Duodenal mucosa (tissue), 2 donors: ENCODE results near the gene HLA-A.
"Not testable (repeated sequence)": the region's sequence is repeated elsewhere in the genome, so short reads cannot be mapped to it uniquely, and the experiment has no call there.

Source experiments
- H3K27ac ChIP-seq: one replicate; pipeline ENCODE4 v1.7.0; 2013; ENCODE audit warnings: low read depth, low read length
- H3K27me3 ChIP-seq, 2 donors: one replicate each; pipeline ENCODE4 v1.7.0; 2013; ENCODE audit warnings: low read length in 2 of 2, control low read depth in 1 of 2; ENCODE audit not compliant: insufficient read depth in 2 of 2, control insufficient read depth in 1 of 2
- H3K36me3 ChIP-seq, 2 donors: one replicate each; pipeline ENCODE4 v1.7.0; 2013; ENCODE audit warnings: low read length in 2 of 2, control low read depth in 1 of 2; ENCODE audit not compliant: insufficient read depth in 2 of 2, control insufficient read depth in 1 of 2
- H3K4me1 ChIP-seq, 2 donors: one replicate each; pipeline ENCODE4 v1.7.0; 2013; ENCODE audit warnings: low read length in 2 of 2, control low read depth in 1 of 2; ENCODE audit not compliant: insufficient read depth in 2 of 2, control insufficient read depth in 1 of 2
- H3K4me3 ChIP-seq, 2 donors: one replicate each; pipeline ENCODE4 v1.7.0; 2013; ENCODE audit warnings: low read length in 2 of 2, low read depth in 1 of 2
- H3K9ac ChIP-seq, 2 donors: one replicate each; pipeline ENCODE4 v1.7.0; 2013; ENCODE audit warnings: low read length in 2 of 2, low read depth in 1 of 2
- H3K9me3 ChIP-seq, 2 donors: one replicate each; pipeline ENCODE4 v1.7.0; 2013; ENCODE audit warnings: low read length in 2 of 2, control low read depth in 1 of 2; ENCODE audit not compliant: control insufficient read depth in 1 of 2

HLA-A gene

DNA sequence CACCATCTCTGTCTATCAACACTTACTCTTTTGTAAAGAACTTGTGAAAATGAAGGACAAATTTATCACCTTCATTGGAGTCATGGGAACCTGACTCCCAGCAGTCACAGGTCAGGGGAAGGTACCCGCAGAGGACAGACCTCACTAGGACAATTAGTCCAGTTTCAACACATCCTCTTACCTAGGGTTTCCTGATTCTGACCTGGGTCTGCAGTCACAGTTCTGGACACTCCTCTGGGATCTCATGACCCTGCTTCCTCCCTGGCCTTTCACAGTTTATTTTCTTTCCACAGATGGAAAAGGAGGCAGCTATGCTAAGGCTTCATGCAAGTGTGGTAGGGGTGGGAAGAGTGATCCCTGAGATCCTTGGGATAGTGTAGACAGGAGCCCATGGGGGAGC, 15.7 kb downstream of the HLA-A start:
- no peaks in the 10 kb centered on the region for H3K9me3 ChIP-seq
- H3K4me3 ChIP-seq, result no peak overlapping the region
- no peaks in the 10 kb centered on the region for H3K27me3 ChIP-seq

DNA sequence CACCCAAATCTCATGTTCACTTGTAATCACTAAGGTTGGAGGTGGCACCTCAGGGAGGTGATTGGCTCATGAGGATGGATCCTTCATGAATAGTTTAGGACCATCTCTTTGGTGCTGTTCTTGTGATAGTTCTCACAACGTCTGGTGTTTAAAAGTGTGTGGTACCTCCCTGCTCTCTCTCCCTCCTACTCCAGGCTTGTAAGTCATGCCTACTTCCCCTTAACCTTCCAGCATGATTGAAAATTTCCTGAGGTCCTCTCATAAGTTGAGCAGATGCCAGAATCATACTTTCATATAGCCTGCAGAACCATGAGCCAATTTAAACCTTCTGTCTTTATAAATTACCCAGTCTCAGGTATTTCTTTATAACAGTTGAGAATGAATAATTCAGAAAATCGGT, 16.6 kb downstream of the HLA-A start:
- Histone ChIP-seq H3K27ac (no peak overlapping the region), H3K4me1 (no peaks in the 10 kb centered on the region), H3K27me3 (no peaks in the 10 kb centered on the region), H3K4me3 (no peak overlapping the region), H3K9ac (no peak overlapping the region), H3K36me3 (no peaks in the 10 kb centered on the region), H3K9me3 (no peaks in the 10 kb centered on the region)

More for the DNA sequence above, 15.7 kb downstream of the HLA-A start:
- H3K4me1 ChIP-seq, result no peaks in the 10 kb centered on the region
- no peaks in the 10 kb centered on the region for H3K36me3 ChIP-seq
- no peak overlapping the region for H3K9ac ChIP-seq
- no peak overlapping the region for H3K27ac ChIP-seq

DNA sequence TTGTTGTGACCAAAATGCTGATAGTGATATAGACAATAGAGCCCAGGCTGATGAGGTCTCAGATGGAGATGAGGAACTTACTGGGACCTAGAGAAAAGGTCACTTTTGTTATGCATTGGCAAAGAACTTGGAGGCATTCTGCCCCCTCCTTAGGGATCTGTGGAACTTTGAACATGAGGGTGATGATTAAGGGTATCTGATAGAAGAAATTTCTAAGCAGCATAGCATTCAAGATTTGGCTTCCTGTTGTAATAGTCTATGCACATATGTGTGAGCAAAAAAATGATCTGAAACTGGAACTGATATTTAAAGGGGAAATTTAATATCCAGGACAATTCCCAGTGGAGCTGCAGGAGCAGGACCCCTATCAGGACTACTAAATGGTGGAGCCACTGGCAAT, 17.1 kb downstream of the HLA-A start:
- Histone ChIP-seq H3K9ac (no peak overlapping the region), H3K27me3 (no peaks in the 10 kb centered on the region), H3K4me3 (no peak overlapping the region), H3K36me3 (no peaks in the 10 kb centered on the region), H3K27ac (no peak overlapping the region), H3K4me1 (peaks cover 2 to 4% of the 10 kb centered on the region in 2 donors), H3K9me3 (no peaks in the 10 kb centered on the region)

DNA sequence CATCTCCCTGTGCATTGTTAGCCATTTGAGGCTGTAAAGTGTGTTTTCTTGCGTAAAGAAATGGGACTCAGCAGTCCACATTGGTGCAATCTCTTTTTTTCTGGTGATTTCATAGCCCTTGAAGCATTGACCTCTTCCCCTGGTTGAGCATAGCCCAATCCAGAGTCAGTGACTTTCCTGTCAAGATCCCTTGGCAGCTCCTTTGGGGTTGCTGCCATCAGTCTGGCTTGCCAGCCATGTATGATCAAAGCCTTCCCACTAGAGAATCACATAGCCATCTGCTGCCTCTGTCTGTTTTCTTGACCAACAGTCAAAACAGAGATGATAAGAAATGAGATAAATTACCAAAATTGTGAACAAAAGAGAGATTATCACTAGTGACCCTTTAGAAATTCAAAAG, 19.6 kb downstream of the HLA-A start:
- H3K27ac ChIP-seq, result no peak overlapping the region
- H3K36me3 ChIP-seq, result no peaks in the 10 kb centered on the region
- H3K27me3 ChIP-seq, result no peaks in the 10 kb centered on the region
- no peak overlapping the region for H3K4me3 ChIP-seq
- peaks cover 18 to 29% of the 10 kb centered on the region in 2 donors for H3K4me1 ChIP-seq
- no peak overlapping the region for H3K9ac ChIP-seq
- no peaks in the 10 kb centered on the region for H3K9me3 ChIP-seq

DNA sequence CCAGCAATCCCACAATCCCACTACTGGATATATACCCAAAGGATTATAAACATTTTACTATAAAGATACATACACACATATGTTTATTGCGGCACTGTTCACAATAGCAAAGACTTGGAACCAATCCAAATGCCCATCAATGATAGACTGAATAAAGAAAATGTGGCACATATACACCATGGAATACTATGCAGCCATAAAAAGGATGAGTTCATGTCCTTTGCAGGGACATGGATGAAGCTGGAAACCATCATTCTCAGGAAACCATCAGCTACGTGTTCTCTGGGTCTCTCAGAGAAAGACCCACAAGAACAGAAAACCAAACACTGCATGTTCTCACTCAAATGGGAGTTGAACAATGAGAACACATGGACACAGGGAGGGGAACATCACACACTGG, 21.4 kb downstream of the HLA-A start:
- H3K36me3 ChIP-seq, H3K4me3 ChIP-seq, H3K9me3 ChIP-seq, H3K9ac ChIP-seq, H3K27me3 ChIP-seq, H3K27ac ChIP-seq: not testable (repeated sequence)
- peaks cover 25 to 42% of the 10 kb centered on the region in 2 donors for H3K4me1 ChIP-seq

DNA sequence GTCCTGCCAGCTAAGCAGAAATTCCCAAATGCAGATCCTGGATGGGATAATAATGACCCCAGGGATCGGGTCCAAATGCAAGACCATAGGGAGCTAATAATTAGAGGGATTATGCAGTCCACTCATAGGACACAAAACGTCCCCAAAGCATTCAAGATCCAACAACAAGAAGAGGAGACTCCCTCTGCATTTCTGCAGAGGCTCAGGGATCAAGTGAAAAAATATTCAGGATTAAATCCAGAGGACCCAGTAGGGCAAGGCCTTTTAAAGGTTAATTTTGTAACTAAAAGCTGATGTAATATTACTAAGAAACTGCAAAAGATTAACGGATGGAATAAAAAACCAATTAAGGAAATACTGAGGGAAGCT, 22.2 kb downstream of the HLA-A start:
- Histone ChIP-seq H3K36me3 (no peaks in the 10 kb centered on the region), H3K9ac (peak overlapping the region; percentile 49 to 75), H3K9me3 (no peaks in the 10 kb centered on the region), H3K4me3 (peak overlapping the region; percentile 75 to 82), H3K27ac (no peak overlapping the region), H3K27me3 (no peaks in the 10 kb centered on the region), H3K4me1 (peaks cover 25 to 45% of the 10 kb centered on the region in 2 donors)

DNA sequence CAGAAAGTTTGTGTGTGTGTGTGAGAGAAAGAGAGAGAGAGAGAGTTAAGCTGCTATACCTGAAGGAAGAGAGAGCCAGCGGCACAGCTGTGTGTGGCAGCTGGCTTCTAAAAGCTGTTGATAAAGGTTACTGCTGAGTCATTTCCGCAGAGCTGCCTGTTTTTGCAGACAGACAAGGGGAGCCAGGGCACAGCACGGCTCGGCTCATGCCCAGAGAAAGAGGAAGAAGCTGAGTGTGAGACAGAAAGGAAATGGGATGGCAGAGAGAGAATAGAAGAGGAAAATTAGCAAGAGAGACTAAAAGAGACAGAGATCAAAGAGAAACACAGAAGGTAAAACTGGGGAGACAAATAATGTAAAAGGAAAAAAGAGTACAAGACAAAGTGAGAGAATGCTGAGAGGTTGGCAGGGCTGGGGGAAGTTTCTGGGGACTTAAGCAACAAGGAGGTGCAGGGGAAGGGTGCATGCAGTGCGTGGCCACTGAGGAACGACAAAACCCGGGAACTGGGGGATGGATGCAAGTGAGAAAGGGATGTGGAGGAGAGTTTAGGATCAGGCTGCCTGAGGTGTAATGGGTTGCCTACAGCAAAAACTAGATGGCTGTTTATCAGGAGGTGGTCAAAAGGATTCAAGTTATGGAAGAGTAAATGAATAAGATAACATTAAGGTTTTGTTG, 22.7 kb downstream of the HLA-A start:
- H3K9ac ChIP-seq, result peak overlapping the region; percentile 75 to 80
- no peaks in the 10 kb centered on the region for H3K27me3 ChIP-seq
- peaks cover 25 to 45% of the 10 kb centered on the region in 2 donors for H3K4me1 ChIP-seq
- H3K36me3 ChIP-seq, result no peaks in the 10 kb centered on the region
- no peaks in the 10 kb centered on the region for H3K9me3 ChIP-seq
- H3K27ac ChIP-seq, result peak overlapping the region; percentile 71
- peak overlapping the region; percentile 75 to 82 for H3K4me3 ChIP-seq

DNA sequence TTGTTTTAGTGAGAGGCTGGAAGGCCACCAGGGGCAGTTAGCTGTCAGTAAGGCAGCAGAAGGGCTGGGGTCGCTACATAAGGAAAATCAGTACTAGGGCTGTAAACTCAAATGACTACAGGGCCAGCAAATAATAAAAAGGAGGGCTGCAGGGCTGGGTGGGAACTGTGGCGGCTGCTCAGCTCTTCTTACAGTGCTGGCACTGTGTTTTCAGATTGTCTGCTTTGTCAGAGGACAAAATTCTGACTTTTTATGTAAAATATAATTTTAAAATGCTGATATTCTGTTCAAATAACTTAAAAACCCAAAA, 23.2 kb downstream of the HLA-A start:
- Histone ChIP-seq H3K36me3 (no peaks in the 10 kb centered on the region), H3K27me3 (no peaks in the 10 kb centered on the region), H3K27ac (peak overlapping the region; percentile 71), H3K9me3 (no peaks in the 10 kb centered on the region), H3K4me3 (peak overlapping the region; percentile 75 to 82), H3K4me1 (peaks cover 25 to 45% of the 10 kb centered on the region in 2 donors), H3K9ac (peak overlapping the region; percentile 75 to 80)

DNA sequence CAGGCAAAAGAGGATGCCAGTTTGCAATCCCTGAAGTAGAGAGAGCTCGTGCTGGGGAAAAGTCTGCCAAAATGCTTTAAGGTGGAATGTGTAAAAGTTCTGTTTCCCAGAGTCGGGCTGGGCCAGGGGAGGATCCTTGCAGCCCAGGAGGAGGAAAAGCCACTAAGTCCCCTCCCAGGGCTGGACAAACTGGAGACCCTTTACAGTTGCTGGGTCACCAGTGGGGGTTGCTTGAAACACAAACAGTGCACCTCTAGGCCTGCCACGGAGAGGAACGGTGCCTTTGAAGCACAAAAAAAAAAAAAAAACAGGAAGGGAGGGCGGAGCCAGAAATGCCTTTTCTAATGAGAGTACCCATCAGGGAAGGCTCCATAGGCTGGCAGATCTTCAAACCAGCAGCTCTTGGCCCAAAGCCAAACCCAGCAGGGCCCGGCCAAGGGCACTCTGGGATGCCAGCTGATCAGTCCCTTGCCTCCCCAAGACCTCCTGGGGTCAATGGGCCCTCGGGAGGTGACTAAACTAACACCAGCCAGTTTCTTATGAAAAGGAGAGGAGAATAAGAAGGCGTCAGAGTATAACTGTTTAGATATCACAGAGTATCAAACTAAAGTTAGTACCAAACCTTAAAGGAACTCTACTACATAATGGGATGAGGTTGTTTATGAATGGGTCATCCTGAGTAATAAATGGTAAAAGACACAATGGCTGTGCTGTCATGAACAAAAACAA, 23.7 kb downstream of the HLA-A start:
- Histone ChIP-seq H3K27ac (peak overlapping the region; percentile 71), H3K4me3 (peak overlapping the region; percentile 75 to 82), H3K4me1 (peaks cover 25 to 45% of the 10 kb centered on the region in 2 donors), H3K9me3 (no peaks in the 10 kb centered on the region), H3K9ac (peak overlapping the region; percentile 75 to 80), H3K27me3 (no peaks in the 10 kb centered on the region), H3K36me3 (no peaks in the 10 kb centered on the region)

DNA sequence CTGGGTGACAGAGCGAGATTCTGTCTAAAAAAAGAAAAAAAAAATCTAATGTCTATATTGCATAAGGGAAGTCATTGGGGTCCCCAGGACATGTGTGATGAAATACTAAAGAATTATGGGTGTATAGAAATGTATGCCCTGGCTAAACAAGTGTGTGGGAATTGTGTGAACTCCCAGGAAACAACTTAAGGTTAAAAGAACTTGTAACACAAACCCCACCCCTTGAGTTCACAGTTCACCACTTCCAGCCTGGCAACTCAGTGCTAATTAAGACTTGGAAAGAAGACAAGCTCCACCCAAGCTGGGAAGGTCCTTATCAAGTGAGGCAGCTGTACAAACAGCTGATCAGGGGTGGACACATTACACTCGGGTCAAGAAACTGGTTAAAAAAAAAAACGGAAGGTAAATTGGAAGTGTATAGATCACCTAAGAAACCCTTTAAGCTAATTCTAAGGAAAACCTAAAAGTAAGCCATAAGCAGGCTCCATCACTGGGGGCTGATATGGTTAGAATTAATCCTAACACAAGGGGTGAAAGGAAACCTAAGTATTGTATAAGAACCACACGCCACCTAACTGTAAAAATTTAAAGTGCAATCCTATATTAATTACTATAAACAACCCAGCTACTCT, 25.2 kb downstream of the HLA-A start:
- Histone ChIP-seq H3K27me3 (no peaks in the 10 kb centered on the region), H3K4me1 (peaks cover 25 to 45% of the 10 kb centered on the region in 2 donors), H3K36me3 (no peaks in the 10 kb centered on the region), H3K27ac (no peak overlapping the region), H3K9ac (no peak overlapping the region), H3K9me3 (no peaks in the 10 kb centered on the region), H3K4me3 (peak overlapping the region in 1 of 2 donors; percentile 52)
